Activated T-cell treated with anti-CD3 and anti-CD28 coated beads for 1 hour (primary cell): ENCODE measurements around the gene ATG5.
"Not testable (repeated sequence)": the region's sequence is repeated elsewhere in the genome, so short reads cannot be mapped to it uniquely, and the experiment has no call there.

Experiments used
- DNase-seq: peaks from one replicate; pipeline ENCODE4 v3.0.0-alpha.2; 2020; ENCODE audit warnings: low read depth

ATG5 gene

DNA sequence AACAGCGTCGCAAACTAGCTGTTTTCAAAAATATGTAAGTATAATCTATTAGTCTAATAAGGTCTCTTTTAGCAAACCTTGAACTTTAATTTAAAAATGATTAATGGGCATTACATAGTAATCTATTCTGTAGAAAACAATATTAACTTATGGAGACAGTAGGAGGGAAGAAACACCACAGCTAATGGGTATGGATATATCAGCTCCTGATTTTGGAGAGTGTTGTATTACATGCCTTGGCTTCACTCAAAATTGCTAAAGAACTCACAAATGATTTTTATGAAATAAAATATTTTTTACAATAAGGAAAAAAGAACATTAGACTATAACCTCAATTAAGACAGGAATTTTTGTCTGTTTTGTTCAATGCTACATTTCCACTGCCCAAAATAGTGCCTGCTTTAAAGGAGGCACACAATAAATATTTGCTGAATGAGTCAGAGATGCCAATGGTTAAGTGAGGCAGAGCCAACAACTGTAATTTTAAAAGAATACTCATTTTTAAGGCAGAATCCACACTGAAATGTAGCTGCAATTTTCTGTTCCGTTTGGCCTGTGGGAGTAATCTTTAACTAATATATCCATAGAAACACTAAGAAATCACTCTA, 15.7 kb downstream of the ATG5 start:
- DNase-seq, result no peak

DNA sequence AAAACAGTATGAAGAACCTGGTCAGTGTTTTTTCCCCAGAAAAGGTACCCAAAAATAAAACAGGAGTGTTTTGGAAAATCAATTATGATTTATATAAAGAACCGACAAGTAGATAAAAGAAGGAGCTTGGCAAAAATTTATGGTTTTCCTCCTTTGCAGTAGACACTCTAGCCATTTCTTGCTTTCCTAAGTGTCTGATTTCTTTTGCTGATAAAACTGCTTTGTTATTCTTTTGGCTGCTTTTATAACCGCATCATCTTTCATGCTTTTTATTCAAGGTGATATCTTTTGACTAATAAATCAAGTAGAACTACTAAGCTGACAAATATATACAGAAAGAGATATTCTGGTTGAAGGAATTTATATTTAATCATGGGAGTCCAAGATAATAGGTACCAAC, 16.6 kb downstream of the ATG5 start:
- no peak for DNase-seq

DNA sequence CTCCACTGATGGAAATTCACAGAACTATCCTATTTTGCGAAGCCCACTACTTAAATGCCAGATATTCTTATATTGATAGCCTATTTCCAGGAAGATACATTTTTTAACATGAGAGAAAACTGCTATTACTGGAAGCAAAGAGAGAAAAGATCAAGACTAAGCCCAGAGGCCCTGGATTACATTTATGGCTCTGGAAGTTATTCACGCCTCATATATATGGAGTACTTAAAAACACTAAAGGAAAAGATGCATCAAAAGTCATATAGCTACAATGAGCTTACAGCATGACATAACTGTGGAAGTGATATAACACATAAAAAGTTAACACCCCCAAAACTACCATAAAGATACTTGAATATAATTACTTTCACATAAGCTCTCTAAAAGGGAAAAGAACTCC, 19.8 kb downstream of the ATG5 start:
- no peak for DNase-seq

DNA sequence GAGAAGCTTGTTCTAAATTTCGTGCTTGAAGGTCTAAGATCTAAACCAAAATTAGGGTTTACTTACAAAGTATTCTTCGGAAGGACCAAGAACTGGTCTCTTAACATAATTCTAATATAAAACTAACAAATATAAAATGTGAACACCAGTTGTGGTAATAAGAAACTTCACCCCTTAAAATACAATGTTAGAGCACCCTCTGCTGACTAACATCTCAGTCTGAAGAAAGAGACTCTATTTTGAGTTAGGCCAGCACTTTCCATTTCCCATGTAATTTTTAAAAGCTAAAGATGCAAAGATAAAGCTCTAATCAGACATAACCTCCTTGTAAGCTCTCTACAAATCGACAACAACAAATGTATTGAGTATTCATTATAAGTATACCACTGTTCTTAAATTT, 24.6 kb downstream of the ATG5 start:
- no peak for DNase-seq

DNA sequence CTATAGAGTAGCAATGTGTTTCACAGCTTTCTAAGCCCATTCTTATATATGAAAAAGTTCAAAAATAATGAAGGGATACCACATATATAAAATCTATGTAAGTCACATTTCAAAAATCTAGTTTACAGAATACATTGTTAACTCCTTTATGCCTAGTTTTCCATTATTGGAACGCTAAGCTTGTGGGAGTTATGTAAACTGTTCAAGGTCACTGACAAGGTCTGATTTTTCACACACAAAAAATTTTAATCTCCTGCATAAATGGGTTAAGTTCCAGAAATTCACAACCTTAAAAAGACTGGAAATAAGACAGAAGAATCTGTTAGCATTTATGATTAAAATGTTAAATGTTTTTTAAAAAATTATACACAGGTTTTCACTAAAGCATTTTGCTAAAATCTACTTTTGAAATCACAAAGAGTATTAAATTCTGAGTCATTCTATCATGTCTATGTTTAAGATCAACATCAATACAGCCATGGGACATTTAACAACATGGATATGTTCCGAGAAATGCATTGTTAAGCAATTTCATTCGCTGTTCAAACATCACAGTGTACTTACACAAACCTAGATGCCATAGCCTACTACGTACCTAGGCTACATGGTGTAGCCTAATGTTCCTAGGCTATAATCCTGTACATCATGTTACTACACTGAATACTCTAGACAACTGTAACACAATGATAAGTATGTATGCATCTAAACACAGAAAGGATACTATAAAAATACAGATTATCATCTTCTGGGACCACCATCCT, 25.4 kb downstream of the ATG5 start:
- no peak for DNase-seq

DNA sequence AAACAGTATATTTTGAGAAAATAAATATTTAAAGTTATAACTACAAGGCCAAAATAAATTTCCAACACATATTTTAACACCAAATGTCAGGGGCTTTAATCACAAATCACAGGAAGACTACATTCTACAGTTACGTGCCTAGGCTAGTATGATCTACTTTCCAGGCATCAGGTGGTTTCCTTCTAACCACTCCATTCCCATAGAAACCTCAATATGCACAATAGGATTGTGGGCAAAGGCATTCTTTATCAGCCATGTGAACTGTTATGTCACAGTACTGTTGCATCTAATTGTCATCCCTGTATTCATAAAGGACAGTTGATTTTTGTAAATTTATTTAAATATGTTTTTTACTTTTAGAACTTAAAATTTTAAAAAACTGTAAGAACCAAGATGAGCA, 32.4 kb downstream of the ATG5 start:
- DNase-seq, result no peak

DNA sequence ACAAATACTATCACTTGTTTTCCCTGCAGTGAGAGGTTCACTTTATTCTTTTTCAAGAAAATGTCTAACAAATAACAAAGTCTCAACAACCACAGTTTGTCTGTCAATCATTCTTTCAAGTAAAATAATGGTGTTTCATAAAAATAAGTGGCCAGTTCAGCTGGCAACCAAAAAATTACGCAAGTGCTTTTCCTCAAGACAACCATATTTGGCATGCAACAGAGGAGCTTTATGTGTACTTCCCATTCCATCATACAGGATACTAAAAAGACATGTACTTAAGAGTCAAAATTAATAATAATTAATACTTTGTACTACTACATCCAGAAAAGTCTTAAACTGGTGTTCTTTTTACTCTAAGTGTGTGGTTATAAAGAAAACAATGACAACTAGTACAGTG, 34.6 kb downstream of the ATG5 start:
- no peak for DNase-seq

DNA sequence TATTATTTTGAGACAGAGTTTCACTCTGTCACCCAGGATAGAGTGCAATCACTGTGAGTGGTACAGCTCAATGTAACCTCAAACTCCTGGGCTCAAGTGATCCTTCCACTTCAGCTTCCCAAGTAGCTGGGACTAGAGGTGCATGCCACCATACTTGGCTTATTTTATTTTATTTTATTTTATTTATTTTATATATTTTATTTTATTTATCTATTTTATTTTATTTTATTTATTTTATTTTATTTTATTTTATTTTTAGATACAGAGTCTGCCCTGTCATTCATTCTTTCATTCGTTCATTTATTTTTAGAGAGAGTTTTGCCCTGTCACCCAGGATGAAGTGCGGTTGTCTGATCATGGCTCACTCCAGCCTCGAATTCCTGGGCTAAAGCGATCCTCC, 35.5 kb downstream of the ATG5 start:
- no peak for DNase-seq

DNA sequence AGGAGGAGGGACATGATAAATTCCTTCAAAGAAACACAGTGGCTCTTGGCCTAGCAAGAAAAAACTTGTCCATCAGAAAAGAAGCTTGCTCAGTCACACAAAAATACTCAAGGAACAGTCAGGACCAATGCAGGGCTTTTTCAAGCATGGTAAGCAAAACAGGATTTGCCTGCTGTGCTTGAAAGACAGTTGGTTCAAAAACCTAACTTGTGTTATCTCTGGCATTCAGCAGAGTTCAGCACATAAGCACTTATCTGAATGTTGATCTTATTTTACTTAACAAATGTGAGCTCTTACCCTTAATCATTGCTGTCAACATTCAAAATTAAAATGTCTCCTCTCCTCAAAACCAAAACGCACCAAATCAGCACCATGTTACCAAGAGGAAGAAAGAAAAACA, 38.3 kb downstream of the ATG5 start:
- no peak for DNase-seq

DNA sequence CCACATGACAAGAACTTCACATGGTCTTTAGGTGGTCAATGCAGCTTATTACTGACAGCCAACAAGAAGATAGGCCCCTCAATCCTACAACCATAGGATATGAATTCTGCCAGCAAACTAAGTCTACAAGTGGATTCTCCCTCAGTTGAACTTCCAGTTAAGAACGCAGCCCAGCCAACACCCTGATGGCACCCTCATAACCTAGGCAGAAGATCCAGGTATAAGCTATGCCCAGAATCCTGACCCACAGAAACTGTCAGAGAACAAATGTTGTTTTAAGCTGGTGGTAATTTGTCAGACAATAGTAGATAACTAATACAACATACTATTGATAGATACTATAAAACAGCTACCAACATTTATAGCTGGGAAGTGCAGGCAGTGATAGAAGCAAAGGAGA, 38.8 kb downstream of the ATG5 start:
- DNase-seq, result no peak

DNA sequence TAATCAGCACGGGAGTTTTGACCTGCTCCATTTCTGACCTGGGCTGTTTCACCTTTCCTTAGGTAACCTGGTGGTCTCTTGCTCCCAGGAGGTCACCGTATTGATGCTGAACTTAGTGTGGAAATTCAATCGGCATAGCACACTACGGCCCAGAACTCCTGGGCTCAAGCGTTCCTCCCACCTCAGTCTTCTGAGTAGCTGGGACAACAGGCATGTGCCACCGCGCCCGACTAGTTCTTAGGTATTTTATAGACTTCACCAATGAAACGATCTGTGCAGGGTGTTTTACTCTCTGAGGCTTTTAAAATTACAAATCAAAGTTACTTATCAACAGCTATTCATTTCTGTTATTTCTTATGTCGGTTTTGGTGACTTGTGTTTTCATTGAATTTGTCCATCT, 42.1 kb downstream of the ATG5 start:
- DNase-seq, result no peak

DNA sequence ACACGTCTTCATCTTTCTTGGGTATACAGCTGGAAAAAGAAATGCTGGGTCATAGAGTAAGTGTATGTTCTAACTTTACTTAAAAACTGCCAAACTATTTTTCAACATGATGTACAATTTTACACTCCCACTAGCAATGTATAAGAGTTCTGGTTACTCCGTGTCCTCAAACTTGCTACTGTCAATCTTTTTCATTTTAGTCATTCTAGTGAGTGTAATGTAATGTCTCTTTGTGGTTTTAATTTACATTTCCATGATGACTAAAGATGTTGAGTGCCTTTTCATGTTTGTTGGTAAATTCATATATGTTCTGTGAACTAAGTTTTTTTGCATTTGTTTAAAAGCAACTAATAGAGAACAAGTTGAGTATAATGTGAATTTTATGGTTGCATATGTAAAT, 43.9 kb downstream of the ATG5 start:
- no peak for DNase-seq

DNA sequence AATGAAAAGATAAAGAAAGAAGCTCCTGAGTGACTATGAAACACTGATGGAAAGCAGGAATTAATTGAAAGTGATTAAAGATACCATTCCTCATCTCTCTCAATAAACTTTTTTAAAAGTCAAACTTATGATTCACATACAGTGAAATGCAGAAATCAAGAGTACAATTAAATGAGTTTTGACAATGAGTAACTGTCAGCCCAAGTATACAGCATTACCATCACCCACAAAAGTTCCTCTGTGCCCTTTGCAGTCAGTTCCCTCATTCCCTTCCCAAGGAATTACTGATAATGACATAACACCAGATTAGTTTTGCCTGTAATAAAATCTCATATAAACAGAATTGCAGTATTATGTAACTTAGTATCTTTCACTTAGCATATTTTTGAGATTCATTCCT, 44.5 kb downstream of the ATG5 start:
- no peak for DNase-seq

DNA sequence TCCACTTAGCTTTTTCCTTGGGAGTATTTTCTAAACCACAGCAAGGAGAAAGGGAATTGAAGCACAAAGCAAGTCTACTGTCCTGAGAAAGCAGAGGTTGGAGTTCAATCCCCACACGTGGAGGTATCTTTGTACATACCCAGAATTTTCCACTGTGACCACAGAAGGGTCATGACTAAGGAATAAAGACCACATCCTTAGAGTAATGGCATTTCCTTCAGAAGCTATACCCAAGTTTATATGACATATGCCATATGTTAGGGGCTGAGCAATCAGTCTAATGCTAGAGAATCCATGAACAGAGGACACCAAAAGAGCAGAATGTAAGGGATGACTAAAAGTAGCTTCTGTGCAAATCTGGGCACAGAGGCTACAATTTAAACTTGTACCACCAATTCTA, 46.4 kb downstream of the ATG5 start:
- no peak for DNase-seq

DNA sequence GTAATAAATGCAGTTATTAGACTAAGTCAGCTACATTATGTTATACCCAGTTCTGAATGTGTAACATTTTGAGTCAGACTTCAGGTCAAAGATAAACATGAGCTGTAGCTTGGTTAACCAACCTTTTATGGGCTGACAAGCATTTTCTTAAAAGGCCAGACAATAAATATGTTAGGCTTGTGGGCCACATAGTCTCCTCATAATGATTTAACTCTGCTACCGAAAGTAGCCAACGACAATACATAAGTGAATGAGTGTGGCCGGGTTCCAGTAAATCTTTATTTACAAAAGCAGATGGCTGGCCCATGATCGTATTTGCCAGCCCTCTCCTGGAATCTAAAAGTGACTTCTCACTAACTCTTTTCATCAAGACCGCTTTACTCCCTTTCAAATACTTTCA, 49.9 kb downstream of the ATG5 start:
- no peak for DNase-seq

DNA sequence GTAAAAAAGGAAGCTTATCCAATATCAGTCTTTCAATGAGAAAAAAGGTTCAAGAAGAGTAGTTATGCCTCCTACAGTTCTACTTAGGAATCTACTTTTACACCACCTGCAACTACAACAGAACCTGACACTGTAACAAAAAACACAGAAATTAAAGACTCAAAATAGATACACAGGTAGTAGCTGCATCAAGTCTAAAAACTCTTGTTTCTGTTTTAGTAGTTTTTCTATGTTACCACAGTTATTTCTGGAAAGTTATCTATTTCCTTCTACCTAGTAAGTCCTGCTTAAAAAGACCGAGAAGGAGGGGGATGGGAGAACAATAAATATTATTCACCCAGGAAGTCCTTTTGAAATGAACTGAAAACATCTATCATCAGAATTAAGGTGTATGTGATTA, 52.5 kb downstream of the ATG5 start:
- DNase-seq, result no peak

DNA sequence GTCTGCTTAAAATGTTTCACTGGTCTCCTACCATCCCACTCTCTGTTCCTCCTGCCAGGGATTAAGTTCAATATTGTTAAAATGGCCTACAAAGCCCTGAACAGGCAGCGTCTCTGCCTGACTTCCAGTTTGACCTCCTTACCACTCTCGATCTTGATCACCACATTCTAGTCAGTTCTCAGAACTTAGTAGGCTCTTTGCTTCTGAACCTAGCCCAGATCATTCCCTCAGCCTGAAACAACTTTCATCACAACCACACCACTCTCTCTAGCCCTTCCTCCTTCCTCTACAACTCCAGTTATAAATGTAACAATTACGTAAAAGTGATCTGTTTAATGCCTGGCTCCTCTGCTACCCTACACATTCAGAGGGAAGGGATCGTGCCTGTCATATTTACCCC, 53.3 kb downstream of the ATG5 start:
- DNase-seq, result no peak

DNA sequence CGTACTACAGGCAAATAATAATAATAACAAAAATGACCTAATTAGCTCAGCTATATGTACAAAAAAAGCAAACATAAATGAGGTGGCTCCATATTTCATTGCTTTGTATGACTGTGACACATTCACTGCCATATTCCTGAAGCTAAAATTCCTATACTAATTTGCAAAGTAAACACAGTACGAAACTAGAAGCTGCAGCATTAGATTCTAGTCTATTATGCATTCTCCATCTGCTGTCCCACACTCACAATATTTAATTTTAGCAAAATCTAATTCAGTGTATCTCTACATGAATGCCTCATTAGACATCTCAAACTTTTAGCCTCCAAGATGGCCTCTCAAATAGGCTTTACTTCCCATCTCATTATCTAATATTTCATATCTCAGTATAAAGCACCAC, 55.1 kb downstream of the ATG5 start:
- no peak for DNase-seq

DNA sequence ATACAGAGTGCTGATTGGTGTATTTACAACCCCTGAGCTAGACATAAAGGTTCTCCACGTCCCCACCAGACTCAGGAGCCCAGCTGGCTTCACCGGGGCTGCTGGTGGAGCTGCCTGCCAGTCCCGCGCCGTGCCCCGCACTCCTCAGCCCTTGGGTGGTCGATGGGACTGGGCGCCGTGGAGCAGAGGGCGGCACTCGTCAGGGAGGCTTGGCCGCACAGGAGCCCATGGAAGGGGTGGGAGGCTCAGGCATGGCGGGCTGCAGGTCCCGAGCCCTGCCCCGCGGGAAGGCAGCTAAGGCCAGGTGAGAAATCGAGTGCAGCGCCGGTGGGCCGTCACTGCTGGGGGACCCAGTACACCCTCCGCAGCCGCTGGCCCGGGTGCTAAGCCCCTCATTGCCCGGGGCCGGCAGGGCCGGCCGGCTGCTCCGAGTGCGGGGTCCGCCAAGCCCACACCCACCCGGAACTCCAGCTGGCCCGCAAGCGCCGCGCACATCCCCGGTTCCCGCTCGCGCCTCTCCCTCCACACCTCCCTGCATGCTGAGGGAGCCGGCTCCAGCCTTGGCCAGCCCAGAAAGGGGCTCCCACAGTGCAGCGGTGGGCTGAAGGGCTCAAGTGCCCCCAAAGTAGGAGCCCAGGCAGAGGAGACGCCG, 56.2 kb downstream of the ATG5 start:
- DNase-seq, result not testable (repeated sequence)

DNA sequence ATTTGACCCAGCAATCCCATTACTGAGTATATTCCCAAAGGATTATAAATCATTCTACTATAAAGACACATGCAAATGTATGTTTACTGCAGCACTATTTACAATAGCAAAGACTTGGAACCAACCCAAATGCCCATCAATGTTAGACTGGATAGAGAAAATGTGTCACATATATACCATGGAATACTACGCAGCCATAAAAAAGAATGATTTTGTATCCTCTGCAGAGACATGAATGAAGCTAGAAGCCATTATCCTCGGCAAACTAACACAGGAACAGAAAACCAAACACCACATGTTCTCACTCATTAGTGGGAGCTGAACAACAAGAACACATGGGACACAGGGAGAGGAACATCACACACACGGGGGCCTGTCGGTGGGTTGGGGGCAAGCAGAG, 57.1 kb downstream of the ATG5 start:
- DNase-seq, result not testable (repeated sequence)

DNA sequence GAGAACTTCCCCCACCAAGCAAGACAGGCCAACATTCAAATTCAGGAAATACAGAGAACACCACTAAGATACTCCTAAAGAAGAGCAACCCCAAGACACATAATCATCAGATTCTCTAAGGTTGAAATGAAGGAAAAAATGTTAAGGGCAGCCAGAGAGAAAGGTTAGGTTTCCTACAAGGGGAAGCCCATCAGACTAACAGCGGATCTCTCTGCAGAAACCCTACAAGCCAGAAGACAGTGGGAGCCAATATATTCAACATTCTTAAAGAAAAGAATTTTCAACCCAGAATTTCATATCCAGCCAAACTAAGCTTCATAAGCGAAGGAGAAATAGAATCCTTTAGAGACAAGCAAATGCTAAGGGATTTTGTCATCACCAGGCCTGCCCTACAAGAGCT, 61.1 kb downstream of the ATG5 start:
- DNase-seq, result not testable (repeated sequence)

DNA sequence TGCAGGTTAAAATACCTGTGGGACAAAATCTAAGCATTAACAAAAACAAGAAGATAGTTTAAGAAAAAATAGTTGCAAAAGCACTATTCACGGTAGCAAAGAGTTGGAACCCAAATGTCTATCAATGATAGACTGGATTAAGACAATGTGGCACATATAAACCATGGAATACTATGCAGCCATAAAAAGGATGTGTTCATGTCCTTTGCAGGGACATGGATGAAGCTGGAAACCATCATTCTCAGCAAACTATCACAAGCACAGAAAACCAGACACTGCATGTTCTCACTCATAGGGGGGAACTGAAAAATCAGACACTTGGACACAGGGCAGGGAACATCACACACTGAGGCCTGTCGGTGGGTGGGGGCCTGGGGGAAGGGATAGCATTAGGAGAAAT, 65.8 kb downstream of the ATG5 start:
- DNase-seq, result not testable (repeated sequence)

DNA sequence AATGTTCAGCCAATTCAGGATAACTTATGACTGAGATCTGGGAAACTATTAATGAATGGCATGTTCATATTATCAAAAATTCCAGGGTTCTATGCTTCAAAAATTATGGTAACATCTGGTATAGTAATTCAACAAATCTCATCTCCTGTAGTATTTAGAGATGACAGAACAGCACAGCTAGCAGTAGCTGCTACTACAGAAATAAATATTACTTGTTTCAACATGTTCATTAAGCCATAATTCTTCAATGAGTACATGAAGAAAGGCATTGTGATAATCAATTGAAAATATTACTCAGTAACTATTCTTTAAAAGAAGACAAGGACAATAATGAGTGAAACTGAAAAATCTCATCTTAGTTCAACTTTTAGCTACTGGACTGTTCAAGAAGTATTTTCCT, 66.8 kb downstream of the ATG5 start:
- DNase-seq, result no peak

DNA sequence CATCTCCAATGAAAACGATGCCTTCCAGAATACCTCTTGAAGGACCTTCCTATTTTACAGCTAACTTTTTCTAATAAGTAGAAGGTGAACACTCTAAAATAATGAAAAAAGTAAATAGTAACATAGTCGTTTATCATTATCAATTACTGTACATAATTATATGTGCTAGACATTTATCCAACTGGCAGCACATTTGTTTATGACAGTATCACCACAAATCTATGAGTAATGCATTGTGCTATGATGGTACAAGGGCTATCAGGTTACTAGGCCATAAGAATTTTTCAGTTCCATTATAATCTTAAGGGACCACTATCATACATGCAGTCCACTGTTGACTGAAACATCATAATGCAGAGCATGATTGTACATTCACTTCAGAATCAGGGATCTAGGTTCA, 68.4 kb downstream of the ATG5 start:
- no peak for DNase-seq
